Loucy (cell line): ENCODE data around the gene KRTAP9-7.
"Not testable (repeated sequence)": the region's sequence is repeated elsewhere in the genome, so short reads cannot be mapped to it uniquely, and the experiment has no call there.

ENCODE experiments used
- EZH2phosphoT487 ChIP-seq: fragments of 200-600 bp; IDR thresholded peaks from 2 replicates; pipeline ENCODE4 v1.6.1; 2018; ENCODE audit warnings: antibody characterized with exemption, mild to moderate bottlenecking, moderate library complexity, borderline replicate concordance
- TF ChIP-seq, protein P1 (sequence below): fragments of 200-600 bp; sonication (generic); conservative IDR thresholded peaks from 2 replicates; pipeline ENCODE4 v1.5.1; 2014; ENCODE audit warnings: mild to moderate bottlenecking, antibody characterized with exemption, low read length

- TF ChIP-seq, protein P1, sequence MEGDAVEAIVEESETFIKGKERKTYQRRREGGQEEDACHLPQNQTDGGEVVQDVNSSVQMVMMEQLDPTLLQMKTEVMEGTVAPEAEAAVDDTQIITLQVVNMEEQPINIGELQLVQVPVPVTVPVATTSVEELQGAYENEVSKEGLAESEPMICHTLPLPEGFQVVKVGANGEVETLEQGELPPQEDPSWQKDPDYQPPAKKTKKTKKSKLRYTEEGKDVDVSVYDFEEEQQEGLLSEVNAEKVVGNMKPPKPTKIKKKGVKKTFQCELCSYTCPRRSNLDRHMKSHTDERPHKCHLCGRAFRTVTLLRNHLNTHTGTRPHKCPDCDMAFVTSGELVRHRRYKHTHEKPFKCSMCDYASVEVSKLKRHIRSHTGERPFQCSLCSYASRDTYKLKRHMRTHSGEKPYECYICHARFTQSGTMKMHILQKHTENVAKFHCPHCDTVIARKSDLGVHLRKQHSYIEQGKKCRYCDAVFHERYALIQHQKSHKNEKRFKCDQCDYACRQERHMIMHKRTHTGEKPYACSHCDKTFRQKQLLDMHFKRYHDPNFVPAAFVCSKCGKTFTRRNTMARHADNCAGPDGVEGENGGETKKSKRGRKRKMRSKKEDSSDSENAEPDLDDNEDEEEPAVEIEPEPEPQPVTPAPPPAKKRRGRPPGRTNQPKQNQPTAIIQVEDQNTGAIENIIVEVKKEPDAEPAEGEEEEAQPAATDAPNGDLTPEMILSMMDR: not testable (repeated sequence)
- TF ChIP-seq EZH2phosphoT487: not testable (repeated sequence)
Observed at GRCh38 chr17:41275648-41276190, at the start of gene KRTAP9-7.
